HG02678 (cell line): Measurements from ENCODE around the gene GAGE13.
"Not testable (repeated sequence)": the region's sequence is repeated elsewhere in the genome, so short reads cannot be mapped to it uniquely, and the experiment has no call there.

ENCODE experiments used
- ATAC-seq: cut with Tn5 transposase; IDR thresholded peaks from one replicate; pipeline ENCODE4 v1.9.1; 2021; ENCODE audit warnings: mild to moderate bottlenecking, moderate library complexity; ENCODE audit not compliant: unreplicated experiment

Gene GAGE13, protein sequence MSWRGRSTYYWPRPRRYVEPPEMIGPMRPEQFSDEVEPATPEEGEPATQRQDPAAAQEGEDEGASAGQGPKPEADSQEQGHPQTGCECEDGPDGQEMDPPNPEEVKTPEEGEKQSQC

DNA sequence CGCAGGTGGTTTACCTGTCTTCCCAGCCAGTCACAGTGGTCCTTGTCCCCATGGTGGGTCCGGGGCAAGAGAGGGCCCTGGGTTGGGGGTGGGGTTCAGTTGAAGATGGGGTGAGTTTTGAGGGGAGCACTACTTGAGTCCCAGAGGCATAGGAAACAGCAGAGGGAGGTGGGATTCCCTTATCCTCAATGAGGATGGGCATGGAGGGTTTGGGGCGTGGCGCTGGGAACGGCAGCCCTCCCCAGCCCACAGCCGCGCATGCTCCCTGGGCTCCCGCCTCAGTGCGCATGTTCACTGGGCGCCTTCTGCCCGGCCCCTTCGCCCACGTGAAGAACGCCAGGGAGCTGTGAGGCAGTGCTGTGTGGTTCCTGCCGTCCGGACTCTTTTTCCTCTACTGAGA lies at the start of gene GAGE13:
GAGE13 (plus strand) TSS at position 301 of the 400 bp plus-strand sequence. CDS start 1,156 bp downstream, outside the sequence.
- ATAC-seq, result not testable (repeated sequence)

DNA sequence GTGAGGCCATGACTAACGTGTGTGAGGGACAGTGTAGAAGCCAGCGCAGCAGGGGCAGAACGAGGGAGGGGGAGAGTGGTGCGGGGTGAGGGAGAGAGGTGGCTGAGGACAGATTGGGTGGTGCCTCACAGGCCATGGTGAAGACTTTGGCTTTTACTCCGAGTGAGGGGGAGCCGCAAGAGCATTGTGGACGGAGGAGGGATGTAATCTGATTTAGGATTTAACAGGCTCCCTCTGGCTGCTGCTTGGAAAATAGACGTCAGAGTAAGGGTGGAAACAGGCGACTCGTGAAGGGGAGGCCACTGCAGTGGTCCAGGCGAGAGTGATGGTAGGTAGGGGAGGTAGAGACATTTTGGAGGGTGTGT lies 48.8 kb upstream of the GAGE13 start:
- no peak for ATAC-seq

GRCh38 chrX:49284212-49284611 lies 47.2 kb upstream of the GAGE13 start:
- ATAC-seq, result no peak

DNA sequence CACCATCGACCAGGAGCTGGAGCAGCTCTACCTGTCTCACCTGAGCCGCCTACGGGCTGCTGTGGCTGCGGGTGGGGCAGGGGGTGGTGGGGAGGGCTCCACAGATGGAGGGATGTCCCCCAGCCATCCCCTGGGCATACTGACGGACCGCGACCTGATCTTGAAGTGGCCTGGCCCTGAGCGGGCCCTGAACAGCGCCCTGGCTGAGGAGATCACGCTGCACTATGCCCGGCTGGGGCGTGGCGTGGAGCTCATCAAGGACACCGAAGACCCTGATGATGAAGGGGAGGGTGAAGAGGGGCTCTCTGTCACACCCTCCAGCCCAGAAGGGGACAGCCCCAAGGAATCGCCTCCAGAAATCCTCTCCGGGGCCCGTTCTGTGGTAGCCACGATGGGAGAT lies 45.2 kb upstream of the GAGE13 start:
- ATAC-seq, result no peak

- no peak for ATAC-seq
These were observed 44.8 kb upstream of the GAGE13 start for GRCh38 chrX:49286581-49286980.

DNA sequence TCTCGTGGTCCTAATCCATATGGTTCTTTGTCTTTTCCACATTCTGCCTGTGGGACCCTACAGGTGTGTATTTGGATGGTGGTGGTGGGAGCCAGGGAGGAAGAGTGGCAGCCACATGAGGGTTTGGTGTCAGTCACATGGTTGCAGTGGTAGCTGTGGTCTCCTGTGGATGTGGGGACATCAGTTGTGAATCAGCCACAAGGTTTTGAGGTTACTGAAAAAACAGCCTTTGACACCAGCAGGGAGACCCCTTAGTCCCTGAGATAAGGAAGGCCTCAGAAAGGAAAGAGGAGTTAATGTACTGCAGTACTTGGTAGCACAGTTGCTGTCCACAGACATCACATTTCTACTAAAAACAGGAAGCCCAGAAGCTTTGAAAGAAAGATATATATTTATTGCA lies 43.7 kb upstream of the GAGE13 start:
- no peak for ATAC-seq

DNA sequence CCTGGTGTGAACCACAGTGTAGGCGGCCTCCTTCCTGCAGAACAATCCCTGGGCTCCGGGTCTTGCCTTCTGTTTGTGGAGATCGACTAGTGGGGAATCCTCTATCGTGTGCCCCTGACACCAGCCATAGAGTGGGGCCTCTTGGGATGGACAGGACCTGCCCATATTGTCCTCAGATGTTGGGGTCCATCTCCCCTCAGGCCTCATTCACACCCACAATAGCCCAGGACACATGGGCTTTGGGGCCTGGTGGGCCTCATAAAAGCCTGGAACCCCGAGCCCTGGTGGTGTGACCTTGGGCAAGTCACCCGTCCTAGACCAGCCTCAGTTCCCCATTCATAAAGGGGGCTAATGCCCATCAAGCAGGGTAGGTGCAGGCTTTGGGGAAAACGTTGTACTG lies 41.2 kb upstream of the GAGE13 start:
- ATAC-seq, result no peak

DNA sequence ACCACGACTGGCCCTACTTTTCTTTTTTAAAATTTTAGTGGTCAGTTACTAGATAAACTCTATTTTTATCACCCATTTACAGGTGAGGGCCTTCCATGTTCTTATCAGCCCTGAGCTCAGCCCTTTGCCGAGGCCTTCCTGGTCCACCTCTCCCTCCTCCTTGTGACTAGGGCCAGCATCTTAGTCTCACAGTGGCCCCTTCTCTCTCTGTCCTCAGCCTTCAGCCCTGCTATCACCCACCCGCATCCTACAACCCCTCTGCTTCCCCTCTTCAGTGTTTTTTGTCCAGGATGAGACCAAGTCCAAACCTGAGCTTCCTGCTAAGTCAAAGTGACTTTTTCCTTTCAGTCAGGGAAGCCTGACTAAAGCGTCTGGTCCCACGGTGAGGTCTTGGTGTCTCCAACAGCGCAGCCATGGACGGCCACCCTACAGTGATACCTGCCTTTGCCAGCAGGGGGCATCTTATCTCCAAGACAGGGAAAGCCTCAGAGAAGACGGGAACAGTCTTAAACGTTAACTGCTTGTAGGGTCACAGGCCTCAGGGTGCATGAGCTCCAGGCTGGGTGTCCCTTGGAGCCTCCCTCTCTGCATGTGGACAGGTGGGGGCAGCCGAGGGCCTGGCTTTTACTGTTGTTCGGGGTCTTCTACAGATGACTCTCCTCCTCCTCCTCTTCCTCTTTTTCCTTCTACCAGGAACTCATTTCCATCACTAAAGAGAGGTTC lies 39.6 kb upstream of the GAGE13 start:
- ATAC-seq, result no peak

- ATAC-seq, result no peak
These were observed 38.7 kb upstream of the GAGE13 start for GRCh38 chrX:49292400-49293362.

- ATAC-seq, result not testable (repeated sequence)
These were observed 32.1 kb upstream of the GAGE13 start for GRCh38 chrX:49299293-49299692.

- no peak for ATAC-seq
These were observed 30.7 kb upstream of the GAGE13 start for GRCh38 chrX:49300703-49301102.

- ATAC-seq, result no peak
These were observed 28.0 kb upstream of the GAGE13 start, which contains the start of gene GAGE10 for GRCh38 chrX:49303346-49303745. TSS of gene GAGE10 (plus strand) at chrX:49303646. CDS start at chrX:49304860, 1,214 bp downstream.

- not testable (repeated sequence) for ATAC-seq
These were observed 23.6 kb upstream of the GAGE13 start for GRCh38 chrX:49307775-49308174.

GRCh38 chrX:49308604-49309269 lies 22.6 kb upstream of the GAGE13 start:
- no peak for ATAC-seq

DNA sequence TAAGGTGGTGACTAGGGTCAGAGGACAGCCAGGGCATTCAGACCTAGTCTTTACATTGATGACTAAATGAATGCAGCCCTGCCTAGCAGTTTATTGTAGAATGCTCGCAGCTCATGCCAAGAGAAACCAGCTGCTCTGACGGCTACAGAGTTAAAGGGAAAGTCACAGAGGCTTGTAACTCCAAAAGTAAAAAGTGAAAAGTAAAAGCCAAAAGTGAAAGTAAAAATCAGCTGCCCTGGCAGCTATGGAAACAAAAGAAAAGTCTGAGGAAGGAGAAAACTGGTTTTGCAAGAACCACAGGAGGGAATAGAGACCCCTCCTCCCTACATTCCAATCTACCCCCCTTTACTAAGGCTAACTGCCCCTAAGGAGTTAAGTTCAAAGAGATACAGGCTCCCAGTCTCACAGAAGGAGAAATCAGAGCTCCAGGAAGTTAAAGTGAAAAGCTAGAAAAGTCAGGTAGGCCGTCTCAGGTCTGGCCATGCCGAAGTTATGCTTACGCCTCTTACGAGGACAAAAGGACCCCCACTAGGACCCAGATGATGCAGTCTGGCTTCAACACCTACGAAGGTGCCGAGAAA lies 21.9 kb upstream of the GAGE13 start:
- ATAC-seq, result no peak

DNA sequence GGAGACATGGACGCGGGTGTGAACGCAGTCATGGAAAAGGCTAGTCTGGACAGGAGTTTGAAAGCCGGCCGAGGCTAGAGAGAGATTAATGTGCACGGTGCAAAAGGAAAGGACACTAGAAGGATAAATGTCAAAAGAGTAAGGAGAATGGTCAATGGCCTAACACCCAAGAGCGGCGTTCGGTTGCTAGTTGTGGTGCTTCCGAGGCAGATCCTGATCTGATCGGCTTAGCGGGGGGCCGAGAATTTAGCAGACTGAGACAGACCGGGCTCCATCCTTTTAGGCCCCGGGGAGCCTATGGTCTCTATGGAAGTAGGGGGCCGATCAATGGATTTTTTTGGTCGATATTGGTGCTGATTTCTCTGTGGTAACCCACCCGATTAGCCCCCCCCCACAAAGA lies 21.0 kb upstream of the GAGE13 start:
- ATAC-seq, result no peak

DNA sequence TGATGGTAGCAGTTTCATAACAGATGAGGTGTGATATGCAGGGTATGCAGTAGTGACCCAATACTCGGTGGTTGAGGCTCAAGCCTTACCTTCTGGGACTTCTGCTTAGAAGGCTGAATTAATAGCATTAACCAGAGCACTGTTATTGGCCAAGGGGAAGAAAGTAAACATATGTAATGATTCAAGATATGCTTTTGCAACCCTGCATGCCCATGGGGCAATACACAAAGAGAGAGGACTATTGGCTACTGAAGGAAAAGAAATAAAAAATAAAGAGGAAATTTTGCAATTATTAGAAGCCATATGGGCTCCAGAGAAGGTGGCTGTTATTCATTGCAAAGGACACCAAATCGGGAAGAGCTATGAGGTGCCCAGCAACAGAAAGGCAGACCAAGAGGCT lies 19.2 kb upstream of the GAGE13 start:
- no peak for ATAC-seq

GRCh38 chrX:49316085-49316484 lies 15.3 kb upstream of the GAGE13 start:
- no peak for ATAC-seq

DNA sequence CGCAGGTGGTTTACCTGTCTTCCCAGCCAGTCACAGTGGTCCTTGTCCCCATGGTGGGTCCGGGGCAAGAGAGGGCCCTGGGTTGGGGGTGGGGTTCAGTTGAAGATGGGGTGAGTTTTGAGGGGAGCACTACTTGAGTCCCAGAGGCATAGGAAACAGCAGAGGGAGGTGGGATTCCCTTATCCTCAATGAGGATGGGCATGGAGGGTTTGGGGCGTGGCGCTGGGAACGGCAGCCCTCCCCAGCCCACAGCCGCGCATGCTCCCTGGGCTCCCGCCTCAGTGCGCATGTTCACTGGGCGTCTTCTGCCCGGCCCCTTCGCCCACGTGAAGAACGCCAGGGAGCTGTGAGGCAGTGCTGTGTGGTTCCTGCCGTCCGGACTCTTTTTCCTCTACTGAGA lies 9.6 kb upstream of the GAGE13 start, which contains the start of gene GAGE12J:
GAGE12J (plus strand) TSS at position 301 of the 400 bp plus-strand sequence. CDS start 1,157 bp downstream, outside the sequence.
- not testable (repeated sequence) for ATAC-seq

DNA sequence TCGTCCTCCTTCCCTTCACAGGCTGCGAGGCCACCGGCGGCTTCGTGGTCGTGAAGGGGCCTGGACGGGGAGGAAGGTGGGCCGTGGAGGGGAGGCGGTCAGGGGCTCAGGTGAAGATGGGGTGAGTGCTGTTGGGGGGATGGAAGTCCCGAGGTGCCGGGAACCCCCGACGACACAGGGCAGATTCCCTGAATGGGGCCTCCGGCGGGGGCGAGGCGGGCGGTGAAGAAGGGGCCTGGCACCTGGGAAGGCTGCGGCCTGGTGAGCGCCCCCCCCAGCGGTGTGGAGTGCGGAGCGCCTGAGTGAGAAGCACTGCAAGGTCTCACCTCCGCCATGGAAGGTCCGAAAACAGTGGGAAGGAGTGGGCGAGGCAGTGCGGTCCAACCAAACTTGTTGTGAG lies 9.1 kb upstream of the GAGE13 start:
- not testable (repeated sequence) for ATAC-seq
